Melanocyte of skin (primary cell): Measurements from ENCODE around the gene ZNF175. TPM values are rescaled to one million over a fixed set of nuclear protein-coding genes. Genes with fewer than 3 reads are reported as not detected.

Experiments
- total RNA-seq, 2 donors: library from RNA; depleted of rRNA; stranded (reverse); fragments of >200 nt; gene quantifications; 2 replicates each; pipeline ENCODE4 v1.2.3, GENCODE V29; 2012

The ZNF175 gene
- total RNA-seq: 1 to 10 TPM; 4.3 to 6.5 TPM

DNA sequence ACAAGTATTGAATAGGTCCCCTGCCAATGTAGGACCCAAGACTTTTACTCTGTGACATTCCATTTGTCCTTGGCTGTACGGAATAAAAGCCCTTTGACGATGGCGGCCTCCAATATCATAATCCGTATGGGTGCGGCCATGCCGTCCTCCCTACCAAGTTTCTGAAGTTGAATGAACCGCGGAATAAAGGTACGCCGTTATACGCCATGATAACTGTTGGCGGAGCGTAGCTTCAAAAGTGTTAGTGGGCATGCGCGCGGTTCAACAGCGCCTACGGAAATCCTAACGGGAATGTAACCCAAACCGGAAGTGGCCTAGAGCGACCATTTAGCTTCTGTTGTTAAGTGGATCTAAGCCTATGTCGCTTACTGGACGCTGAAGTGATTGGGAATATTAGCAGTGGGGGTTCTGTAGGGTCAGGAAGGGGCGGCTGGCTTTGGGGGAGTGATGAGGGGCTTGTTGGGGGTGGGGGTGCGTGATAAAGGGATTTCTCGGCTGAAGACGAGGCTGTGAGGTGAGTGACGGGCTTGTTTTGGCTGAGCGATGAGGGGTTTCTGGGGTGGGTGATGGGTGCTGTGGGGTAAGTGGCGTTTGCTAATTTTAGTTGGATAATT, at the start of gene ZNF175:
ZNF175 (plus strand) TSS at position 322 of the 614 bp plus-strand sequence. CDS start 2,047 bp downstream, outside the sequence.

DNA sequence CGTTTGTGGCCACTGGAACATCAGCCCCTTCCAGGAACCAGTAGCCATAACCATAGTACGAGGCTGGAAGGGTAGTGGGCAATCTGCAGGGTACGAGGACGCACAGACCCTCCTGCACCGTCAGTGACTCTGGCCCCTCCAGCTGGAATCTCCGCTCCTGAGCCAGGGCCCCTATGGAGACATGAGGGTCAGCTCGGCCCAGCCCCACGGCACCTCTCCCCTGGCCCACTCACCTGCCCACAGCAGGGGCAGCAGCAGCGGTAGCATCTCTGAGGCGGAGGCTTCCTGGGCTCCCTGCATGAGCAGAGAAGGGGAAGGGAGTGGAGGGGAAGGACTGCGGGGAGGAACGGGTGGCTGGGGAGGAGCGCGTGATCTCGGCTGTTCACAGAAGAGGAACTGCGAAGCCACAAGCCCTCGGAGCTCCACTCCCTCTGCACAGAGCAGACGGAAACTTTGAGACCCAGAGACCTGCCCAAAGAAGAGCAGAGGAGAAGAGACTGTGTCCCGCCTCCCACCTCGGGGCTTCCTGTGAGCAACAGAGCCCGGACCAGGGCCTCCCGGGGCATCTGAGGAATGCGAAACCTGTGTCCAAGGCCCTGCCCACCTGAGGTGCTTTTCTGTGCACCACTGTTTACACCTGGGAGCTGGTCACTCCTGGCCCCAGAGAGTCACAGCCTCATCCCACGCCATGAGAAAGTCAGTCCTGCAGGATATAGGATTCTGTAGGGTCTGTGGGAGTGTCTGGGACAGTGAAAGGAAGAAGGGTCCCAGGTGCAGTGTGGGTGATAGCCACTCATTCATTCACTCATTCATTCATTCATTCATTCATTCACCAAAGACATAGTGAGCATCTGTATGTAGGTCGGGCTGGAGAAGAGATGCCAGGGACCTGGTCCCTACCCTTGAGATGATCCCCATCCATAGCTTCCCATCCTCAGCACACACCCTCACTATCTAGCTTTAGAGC, 39.5 kb upstream of the ZNF175 start, which contains the start of gene SIGLEC6:
SIGLEC6 (minus strand) TSS at position 322 of the 967 bp plus-strand sequence; CDS start at position 300, 22 bp downstream.

DNA sequence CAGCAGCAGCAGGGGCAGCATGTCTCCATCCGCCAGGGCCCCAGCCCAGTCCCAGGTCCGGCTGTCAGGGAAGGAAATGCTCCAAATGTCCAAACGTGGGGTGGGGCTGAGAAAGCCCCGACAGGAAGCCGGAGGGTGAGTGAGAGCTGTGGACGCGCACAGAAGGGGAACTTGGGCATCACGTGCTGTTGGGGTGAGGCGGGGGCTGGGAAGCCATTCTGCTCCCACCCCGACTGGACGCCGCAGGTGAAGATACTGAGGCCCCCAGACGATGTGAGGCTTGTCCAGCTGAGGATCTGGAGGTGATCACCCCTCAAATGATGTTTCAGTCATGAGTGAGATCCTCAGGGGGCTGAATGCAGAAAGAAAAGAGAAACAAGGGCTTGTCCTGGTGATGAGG, 59.2 kb downstream of the ZNF175 start, which contains the start of gene SIGLEC5:
SIGLEC5 (minus strand) TSS at position 87 of the 400 bp plus-strand sequence; CDS start at position 21, 66 bp downstream.

Other genes with a start within 250 kb of the ZNF175 start
- 1 to 10 TPM; 2.1 to 3.7 TPM for gene VSIG10L, start 229.1 kb upstream of the ZNF175 start, total RNA-seq
- 100 to 1,000 TPM; 106 to 145 TPM for gene ETFB, start 204.9 kb upstream of the ZNF175 start, total RNA-seq
- gene CLDND2, start 202.3 kb upstream of the ZNF175 start, total RNA-seq: not detected
- not detected for gene NKG7, start 198.6 kb upstream of the ZNF175 start, total RNA-seq
- not detected for gene LIM2, start 183.3 kb upstream of the ZNF175 start, total RNA-seq
- gene C19orf84, start 180.7 kb upstream of the ZNF175 start, total RNA-seq: not detected
- gene SIGLEC10, start 153.6 kb upstream of the ZNF175 start, total RNA-seq: not detected
- not detected for gene SIGLEC8, start 112.8 kb upstream of the ZNF175 start, total RNA-seq
- gene CEACAM18, start 92.7 kb upstream of the ZNF175 start, total RNA-seq: not detected
- gene SIGLEC12, start 69.5 kb upstream of the ZNF175 start, total RNA-seq: not detected
- not detected for gene SIGLEC6, start 39.6 kb upstream of the ZNF175 start, total RNA-seq
- gene SIGLEC5, start 59.1 kb downstream of the ZNF175 start, total RNA-seq: not detected
- not detected for gene SIGLEC14, start 75.5 kb downstream of the ZNF175 start, total RNA-seq
- gene SPACA6, start 122.0 kb downstream of the ZNF175 start, total RNA-seq: 1 to 10 TPM; 3.1 to 4.7 TPM
- 1 to 10 TPM in 1 of 2 donors, under 1 TPM in 1; under 0.01 to 1.7 TPM for gene HAS1, start 152.7 kb downstream of the ZNF175 start, total RNA-seq
- gene FPR1, start 180.6 kb downstream of the ZNF175 start, total RNA-seq: under 1 TPM in 1 of 2 donors, not detected in 1; 0.34 TPM
- gene FPR2, start 189.9 kb downstream of the ZNF175 start, total RNA-seq: not detected
- not detected for gene FPR3, start 223.9 kb downstream of the ZNF175 start, total RNA-seq